Thyroid gland (tissue), 4 donors: ENCODE data around the gene RSAD2. TPM values are rescaled to one million over a fixed set of nuclear protein-coding genes. Genes with fewer than 3 reads are reported as not detected.

ENCODE experiments used
- DNase-seq, 2 donors: peaks; one replicate each; pipeline ENCODE4 v3.0.0-alpha.2; 2019
- H3K27ac ChIP-seq, 3 donors: fragments of 200-600 bp; sonication (generic); 1 replicate in 2 of 3; 2 replicates in 1 of 3; pipeline ENCODE4 v1.5.1; 2016 to 2019; ENCODE audit warnings: mild to moderate bottlenecking in 1 of 3, moderate library complexity in 1 of 3
- H3K27me3 ChIP-seq: fragments of 200-600 bp; sonication (generic); one replicate; pipeline ENCODE4 v1.5.1; 2019
- H3K36me3 ChIP-seq, 2 donors: fragments of 200-600 bp; sonication (generic); one replicate each; pipeline ENCODE4 v1.5.1; 2016 to 2019
- H3K4me1 ChIP-seq, 2 donors: fragments of 200-600 bp; sonication (generic); one replicate each; pipeline ENCODE4 v1.5.1; 2017 to 2019
- H3K4me3 ChIP-seq, 3 donors: fragments of 200-600 bp; sonication (generic); replicated peaks in 1 of 3; 1 replicate in 2 of 3; 2 replicates in 1 of 3; pipeline ENCODE4 v1.5.1; 2016; ENCODE audit warnings: mild to moderate bottlenecking in 1 of 3
- H3K9me3 ChIP-seq: fragments of 200-600 bp; sonication (generic); one replicate; pipeline ENCODE4 v1.5.1; 2017
- CTCF ChIP-seq, 6 experiments: fragments of 200-600 bp in 3 of 6; fragments of 450-650 bp in 3 of 6; sonication (generic) in 3 of 6; IDR thresholded peaks; one replicate each; pipeline ENCODE4 v1.5.1; 2016 to 2019; ENCODE audit warnings: antibody characterized with exemption in 6 of 6, mild to moderate bottlenecking in 2 of 6, inconsistent platforms in 1 of 6, moderate library complexity in 1 of 6
- POLR2A ChIP-seq, 2 donors: fragments of 450-650 bp; IDR thresholded peaks; one replicate each; pipeline ENCODE4 v1.6.1; 2017; ENCODE audit warnings: antibody characterized with exemption in 2 of 2, mild to moderate bottlenecking in 2 of 2, moderate library complexity in 1 of 2
- WGBS, 2 donors: methylation state at CpG; one replicate each; pipeline ENCODE4 v1.1.5; 2017; 5-methylcytosine and 5-hydroxymethylcytosine counted together
- intact Hi-C: fragments of 100-400 bp; cut with DNase I; formaldehyde crosslinking; loops from one replicate; pipeline ENCODE4 v1.15.1; 2023
- total RNA-seq, 4 donors: library from RNA; depleted of rRNA; stranded (reverse); fragments of >200 nt; gene quantifications; one replicate each; pipeline ENCODE4 v1.2.3, GENCODE V29; 2016

Gene RSAD2
- total RNA-seq, 4 donors from 2014 or later = 1.5 to 4.9 (median 2.6) TPM

GRCh38 chr2:6917071-6917760 is 39.6 kb downstream of the RSAD2 start, which contains the start of gene RNF144A:
TSS of gene RNF144A (plus strand) at chr2:6917412. CDS start at chr2:6996927, 79,515 bp downstream.
- H3K4me1 ChIP-seq = peaks cover 6 to 7% of the 10 kb centered on the region in 2 donors
- no peaks in the 10 kb centered on the region for H3K36me3 ChIP-seq
- 0 to 28% methylated on average over 1 to 3 of the region's 90 CpGs for WGBS, 2 donors
- peak; percentile 54 to 56 for DNase-seq
- TF ChIP-seq CTCF (IDR thresholded peaks at IDR 0.05) (peak in 5 of 6 experiments; percentile 9 to 71 (median 33)), POLR2A (IDR thresholded peaks at IDR 0.05) (peak in 1 of 2 donors; percentile 60)
- intact Hi-C loops = loop anchor here (10.0 kb wide), 1 partner anchor 1382 kb away; no protein-coding TSS in a partner anchor
- no peaks in the 10 kb centered on the region for H3K9me3 ChIP-seq
- H3K4me3 ChIP-seq = peak within 1 kb of the TSS in 2 of 3 donors; percentile 56 to 69
- H3K27me3 ChIP-seq = no peaks in the 10 kb centered on the region
- no peak within 1 kb of the TSS for H3K27ac ChIP-seq

- intact Hi-C loops = loop anchor here (10.0 kb wide), 1 partner anchor 1383 kb away; no protein-coding TSS in a partner anchor
- Histone ChIP-seq H3K4me1 (peaks cover 6 to 9% of the 10 kb centered on the region in 2 donors), H3K4me3 (peak overlapping the region in 2 of 3 donors; percentile 56 to 69), H3K9me3 (no peaks in the 10 kb centered on the region), H3K27ac (no peak overlapping the region), H3K27me3 (no peaks in the 10 kb centered on the region), H3K36me3 (no peaks in the 10 kb centered on the region)
- TF ChIP-seq POLR2A (IDR thresholded peaks at IDR 0.05) (no peak), CTCF (IDR thresholded peaks at IDR 0.05) (no peak)
- 1 to 3% methylated on average over 16 to 25 of the region's 68 CpGs for WGBS, 2 donors
- DNase-seq = peak in 1 of 2 donors; percentile 9
Observed at GRCh38 chr2:6917761-6918421, 40.3 kb downstream of the RSAD2 start.

GRCh38 chr2:6919901-6920742 is 42.5 kb downstream of the RSAD2 start:
- Histone ChIP-seq H3K27me3 (no peaks in the 10 kb centered on the region), H3K4me1 (peaks cover 6 to 9% of the 10 kb centered on the region in 2 donors), H3K27ac (no peak overlapping the region), H3K4me3 (no peak overlapping the region), H3K9me3 (no peaks in the 10 kb centered on the region), H3K36me3 (no peaks in the 10 kb centered on the region)
- intact Hi-C loops = loop anchor here (5.0 to 10.0 kb wide), 2 partner anchors 112 to 1385 kb away; no protein-coding TSS in a partner anchor
- 80 to 87% methylated on average over 11 to 12 of the region's 12 CpGs for WGBS, 2 donors
- no peak for DNase-seq
- TF ChIP-seq POLR2A (IDR thresholded peaks at IDR 0.05) (no peak), CTCF (IDR thresholded peaks at IDR 0.05) (no peak)

- Histone ChIP-seq H3K36me3 (no peaks in the 10 kb centered on the region), H3K27me3 (no peaks in the 10 kb centered on the region), H3K9me3 (no peaks in the 10 kb centered on the region), H3K4me1 (peaks cover 6 to 9% of the 10 kb centered on the region in 2 donors), H3K4me3 (no peak overlapping the region), H3K27ac (no peak overlapping the region)
- TF ChIP-seq CTCF (IDR thresholded peaks at IDR 0.05) (no peak), POLR2A (IDR thresholded peaks at IDR 0.05) (no peak)
- 78 to 84% methylated on average over 4 of the region's 4 CpGs for WGBS, 2 donors
- intact Hi-C loops = loop anchor here (5.0 kb wide), 1 partner anchor 112 kb away; no protein-coding TSS in a partner anchor
- no peak for DNase-seq
Observed at GRCh38 chr2:6920743-6921064, 43.1 kb downstream of the RSAD2 start.
